Brain microvascular endothelial cell (primary cell): ENCODE measurements around the gene TERC.

Experiments
- DNase-seq: peaks from one replicate; pipeline ENCODE4 v3.0.0-alpha.2; 2020
- H3K27ac ChIP-seq: fragments of 250-450 bp; sonication (Bioruptor Pico); 2 replicates; pipeline ENCODE4 v1.5.1; 2020; ENCODE audit warnings: mild to moderate bottlenecking, moderate library complexity
- H3K27me3 ChIP-seq: fragments of 250-450 bp; sonication (Bioruptor Pico); replicated peaks from 2 replicates; pipeline ENCODE4 v1.5.1; 2020; ENCODE audit warnings: mild to moderate bottlenecking
- H3K36me3 ChIP-seq: fragments of 250-450 bp; sonication (Bioruptor Pico); replicated peaks from 2 replicates; pipeline ENCODE4 v1.5.1; 2020; ENCODE audit warnings: mild to moderate bottlenecking
- H3K4me3 ChIP-seq: 2 replicates; pipeline ENCODE4 v1.5.1; 2011; ENCODE audit warnings: low read depth, mild to moderate bottlenecking, control low read depth, low read length, moderate library complexity
- in situ Hi-C: cut with HindIII; loops from 2 replicates; pipeline ENCODE4 v1.10.0; 2017; ENCODE audit warnings: low sequenced_read_pairs, low pct_ligation_motif_present
- TF ChIP-seq, protein P1 (sequence below): IDR thresholded peaks from 2 replicates; pipeline ENCODE4 v1.5.1; 2011; ENCODE audit warnings: low read depth, mild to moderate bottlenecking, moderate library complexity, low read length, control low read depth, inconsistent platforms; ENCODE audit errors: missing control alignments

The TERC gene

DNA sequence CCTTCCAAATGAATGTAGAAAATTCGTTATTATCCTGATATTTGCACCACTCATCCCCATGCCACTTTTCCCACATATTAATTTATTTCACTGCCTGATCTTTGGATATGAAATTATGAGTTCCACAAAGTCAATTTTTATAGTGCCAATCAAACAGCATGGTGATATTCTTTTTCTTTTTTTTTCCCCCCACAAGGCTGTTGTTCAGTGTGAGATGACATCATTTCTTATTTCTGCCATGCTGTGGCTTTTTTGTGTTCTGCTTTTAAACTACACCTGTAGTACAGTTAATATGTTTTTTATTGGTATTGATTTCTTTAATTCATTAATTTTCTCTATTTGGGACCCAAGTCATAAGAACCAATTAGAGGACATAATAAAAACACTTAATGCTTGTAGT lies 22.9 kb upstream of the TERC start:
- Histone ChIP-seq H3K27me3 (no peaks in the 10 kb centered on the region), H3K4me3 (no peak overlapping the region), H3K36me3 (peaks cover 35% of the 10 kb centered on the region), H3K27ac (no peak overlapping the region)
- in situ Hi-C loops = no loop called here
- TF ChIP-seq, protein P1, sequence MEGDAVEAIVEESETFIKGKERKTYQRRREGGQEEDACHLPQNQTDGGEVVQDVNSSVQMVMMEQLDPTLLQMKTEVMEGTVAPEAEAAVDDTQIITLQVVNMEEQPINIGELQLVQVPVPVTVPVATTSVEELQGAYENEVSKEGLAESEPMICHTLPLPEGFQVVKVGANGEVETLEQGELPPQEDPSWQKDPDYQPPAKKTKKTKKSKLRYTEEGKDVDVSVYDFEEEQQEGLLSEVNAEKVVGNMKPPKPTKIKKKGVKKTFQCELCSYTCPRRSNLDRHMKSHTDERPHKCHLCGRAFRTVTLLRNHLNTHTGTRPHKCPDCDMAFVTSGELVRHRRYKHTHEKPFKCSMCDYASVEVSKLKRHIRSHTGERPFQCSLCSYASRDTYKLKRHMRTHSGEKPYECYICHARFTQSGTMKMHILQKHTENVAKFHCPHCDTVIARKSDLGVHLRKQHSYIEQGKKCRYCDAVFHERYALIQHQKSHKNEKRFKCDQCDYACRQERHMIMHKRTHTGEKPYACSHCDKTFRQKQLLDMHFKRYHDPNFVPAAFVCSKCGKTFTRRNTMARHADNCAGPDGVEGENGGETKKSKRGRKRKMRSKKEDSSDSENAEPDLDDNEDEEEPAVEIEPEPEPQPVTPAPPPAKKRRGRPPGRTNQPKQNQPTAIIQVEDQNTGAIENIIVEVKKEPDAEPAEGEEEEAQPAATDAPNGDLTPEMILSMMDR = no peak
- no peak for DNase-seq

DNA sequence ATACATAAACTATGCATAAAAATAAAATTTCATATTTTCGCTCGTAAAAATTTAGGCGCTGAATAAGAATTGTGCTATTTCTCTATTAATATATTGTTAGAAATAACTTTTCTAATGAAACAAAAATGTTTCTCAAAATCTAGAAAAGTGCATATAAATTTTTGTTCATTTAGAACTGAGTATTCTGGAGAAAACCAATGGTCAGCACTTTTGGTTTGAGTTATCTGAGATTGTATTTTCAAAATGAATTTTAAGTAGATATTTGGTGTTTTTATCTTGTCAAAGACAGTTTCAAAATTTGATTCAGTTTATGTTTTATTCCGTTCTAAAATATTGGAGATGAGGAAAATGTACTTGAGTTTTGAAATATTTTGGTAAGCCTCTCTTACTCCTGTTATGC lies 22.3 kb upstream of the TERC start:
- no peak for DNase-seq
- Histone ChIP-seq H3K4me3 (no peak overlapping the region), H3K27me3 (no peaks in the 10 kb centered on the region), H3K27ac (no peak overlapping the region), H3K36me3 (peaks cover 34% of the 10 kb centered on the region)
- in situ Hi-C loops = no loop called here
- TF ChIP-seq, protein P1 = no peak

DNA sequence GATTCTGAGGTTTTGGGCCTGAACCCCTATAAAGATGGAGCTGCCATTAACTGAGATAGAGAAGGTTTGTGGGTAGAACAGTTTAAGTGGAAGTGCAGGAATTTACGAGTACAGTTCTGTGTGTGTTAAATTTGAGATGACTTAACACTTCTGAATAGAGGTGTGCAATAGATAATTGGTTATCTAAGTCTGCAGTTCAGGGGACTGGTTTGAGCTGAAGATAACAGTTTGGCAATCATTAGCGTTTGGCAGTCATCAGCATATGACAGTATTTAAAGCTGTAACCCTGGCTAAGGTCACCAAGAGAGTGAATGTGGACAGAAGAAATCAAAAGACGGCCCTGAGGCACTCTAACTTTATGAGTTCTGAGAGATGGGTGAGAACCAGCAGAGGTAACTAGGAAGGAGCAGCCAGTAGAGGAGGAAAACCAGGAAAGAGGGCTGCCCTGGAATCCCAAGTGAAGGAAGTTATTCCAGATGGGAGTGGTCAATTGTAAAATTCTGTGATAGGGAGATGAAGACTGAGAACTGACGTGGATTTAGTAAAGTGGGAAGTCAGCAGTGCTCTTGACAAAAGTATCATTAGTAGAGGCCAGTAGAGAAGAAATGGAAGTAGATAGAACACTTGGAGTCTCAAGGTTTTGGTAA lies 16.5 kb upstream of the TERC start:
- Histone ChIP-seq H3K27ac (no peak overlapping the region), H3K27me3 (no peaks in the 10 kb centered on the region), H3K4me3 (no peak overlapping the region), H3K36me3 (peaks cover 57% of the 10 kb centered on the region)
- TF ChIP-seq, protein P1 = no peak
- in situ Hi-C loops = no loop called here
- no peak for DNase-seq

DNA sequence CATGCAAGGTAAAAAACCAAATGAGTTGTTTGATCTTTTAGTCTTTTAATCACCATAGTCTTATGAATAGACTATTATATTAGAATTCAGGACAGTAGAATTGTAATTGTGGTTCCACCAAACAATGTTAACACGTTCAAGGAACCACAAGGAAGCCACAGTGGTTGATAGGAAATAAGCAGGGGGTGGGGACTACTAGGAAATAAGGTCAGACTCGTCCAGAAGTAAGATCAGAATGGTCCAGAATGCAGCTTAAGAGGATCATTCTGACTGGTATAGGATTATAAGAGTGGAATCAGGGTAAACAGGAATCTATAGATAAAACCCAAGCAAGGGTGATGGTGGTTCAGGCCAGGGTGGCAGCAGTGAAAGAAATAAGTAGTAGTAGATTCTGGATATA lies 15.9 kb upstream of the TERC start:
- in situ Hi-C loops = no loop called here
- TF ChIP-seq, protein P1 = no peak
- no peak overlapping the region for H3K4me3 ChIP-seq
- H3K27me3 ChIP-seq = no peaks in the 10 kb centered on the region
- H3K27ac ChIP-seq = no peak overlapping the region
- peaks cover 56% of the 10 kb centered on the region for H3K36me3 ChIP-seq
- no peak for DNase-seq

DNA sequence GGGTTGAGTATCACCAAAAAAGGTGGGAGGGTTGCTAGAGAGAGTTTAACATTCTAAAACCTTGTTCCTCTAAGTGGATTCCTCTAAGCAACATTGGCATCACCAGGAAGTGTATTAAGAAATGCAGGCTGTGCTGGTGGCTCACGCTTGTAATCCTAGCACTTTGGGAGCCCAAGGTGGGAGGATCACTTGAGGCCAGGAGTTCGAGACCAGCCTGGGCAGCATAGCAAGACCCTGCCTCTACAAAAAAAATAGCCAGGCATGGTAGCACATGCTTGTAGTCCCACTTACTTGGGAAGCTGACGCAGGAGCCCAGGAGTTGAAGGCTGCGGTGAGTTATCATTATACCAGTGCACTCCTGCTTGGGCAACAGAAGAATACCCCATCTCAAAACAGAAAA lies 13.0 kb upstream of the TERC start:
- TF ChIP-seq, protein P1 = no peak
- no peak overlapping the region for H3K4me3 ChIP-seq
- no peaks in the 10 kb centered on the region for H3K27me3 ChIP-seq
- no peak for DNase-seq
- in situ Hi-C loops = no loop called here
- no peak overlapping the region for H3K27ac ChIP-seq
- H3K36me3 ChIP-seq = peaks cover 59% of the 10 kb centered on the region

DNA sequence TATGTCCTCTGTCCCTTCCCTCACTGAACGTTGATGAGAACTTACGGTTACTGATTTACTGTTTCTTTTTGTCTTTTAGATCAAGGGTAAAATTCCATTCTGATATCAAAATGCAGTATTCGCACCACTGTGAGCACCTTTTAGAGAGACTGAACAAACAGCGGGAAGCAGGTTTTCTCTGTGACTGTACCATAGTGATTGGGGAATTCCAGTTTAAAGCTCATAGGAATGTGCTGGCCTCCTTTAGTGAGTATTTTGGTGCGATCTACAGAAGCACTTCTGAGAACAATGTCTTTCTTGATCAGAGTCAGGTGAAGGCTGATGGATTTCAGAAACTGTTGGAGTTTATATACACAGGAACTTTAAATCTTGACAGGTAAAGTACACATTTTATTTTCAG lies 9.3 kb upstream of the TERC start:
- Histone ChIP-seq H3K27me3 (no peaks in the 10 kb centered on the region), H3K36me3 (peaks cover 30% of the 10 kb centered on the region), H3K4me3 (peak overlapping the region; percentile 95), H3K27ac (no peak overlapping the region)
- in situ Hi-C loops = no loop called here
- no peak for DNase-seq
- TF ChIP-seq, protein P1 = no peak
